Keratinocyte (primary cell): ENCODE results near the gene LMAN2L.

Source experiments
- CTCF ChIP-seq, 3 experiments: IDR thresholded peaks in 1 of 3; conservative IDR thresholded peaks in 1 of 3; optimal IDR thresholded peaks in 1 of 3; 2 replicates in 2 of 3; 3 replicates in 1 of 3; pipeline versions ENCODE3 to v1.5.1; 2011; ENCODE audit warnings: low read length in 3 of 3, mild to moderate bottlenecking in 3 of 3, moderate library complexity in 2 of 3, control low read depth in 1 of 3, inconsistent platforms in 1 of 3; ENCODE audit not compliant: insufficient read depth in 2 of 3; ENCODE audit errors: extremely low read depth in 1 of 3
- EZH2 ChIP-seq: IDR thresholded peaks from one replicate; pipeline ENCODE4 v1.6.1; 2012; ENCODE audit warnings: inconsistent platforms, mild to moderate bottlenecking, low read length, moderate library complexity

- TF ChIP-seq CTCF (optimal IDR thresholded peaks at IDR 0.05 in 1 of 3, IDR thresholded peaks at IDR 0.05 in 1 of 3, conservative IDR thresholded peaks at IDR 0.05 in 1 of 3; ENCODE audit: extremely low read depth in 1 of 3, insufficient read depth in 2 of 3, low read length in 3 of 3) (no peak), EZH2 (no peak)
Measured at GRCh38 chr2:96715658-96716057, 24.2 kb downstream of the LMAN2L start.
